ENCODE measurements around the gene BSDC1.

DNA sequence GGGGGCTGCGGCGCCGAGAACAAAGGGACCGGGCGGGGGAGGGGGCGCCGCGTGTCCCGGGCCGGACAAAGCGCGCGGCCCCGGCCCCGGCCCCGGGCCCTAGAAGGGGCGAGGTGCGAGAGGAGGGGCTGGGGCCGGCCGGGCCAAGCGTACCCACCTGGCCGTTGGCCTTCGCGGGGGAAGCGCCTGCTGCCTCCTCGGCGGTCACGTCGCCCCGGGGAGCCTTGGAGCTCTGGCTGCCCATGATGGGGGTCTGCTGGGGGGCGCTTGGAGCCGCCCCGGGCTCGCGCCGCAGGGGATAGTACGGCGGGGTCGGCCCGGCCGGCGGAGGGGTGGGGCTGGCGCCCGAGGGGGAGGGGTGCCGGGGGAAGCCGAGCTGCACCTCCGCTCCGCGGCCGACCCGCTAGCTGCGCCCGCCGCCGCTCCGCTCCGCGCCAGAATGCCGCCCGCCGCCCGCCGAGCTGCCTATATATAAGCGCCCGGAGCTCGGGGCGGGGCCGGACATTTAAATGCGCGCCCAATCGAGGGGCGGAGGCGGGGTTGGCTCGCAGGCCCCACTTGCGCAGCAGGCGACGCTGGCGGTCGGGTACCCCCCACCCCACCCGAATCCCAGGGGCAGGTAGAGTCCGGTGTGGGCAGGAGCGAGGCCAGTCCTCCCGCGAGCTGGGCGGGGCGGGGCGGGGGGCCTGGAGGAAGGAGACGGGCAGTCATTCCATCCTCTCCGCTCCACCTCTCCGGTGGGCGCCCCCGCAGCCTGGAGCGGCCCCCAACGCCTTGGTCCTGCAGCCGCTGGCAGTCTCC, 58.3 kb downstream of the BSDC1 start, which contains the start of gene MARCKSL1:
- no peak for TF ChIP-seq L3MBTL2 (conservative IDR thresholded peaks at IDR 0.05)
- TF ChIP-seq BHLHE40 (IDR thresholded peaks at IDR 0.05; ENCODE audit: borderline replicate concordance): no peak
- no peak for TF ChIP-seq HDGF (IDR thresholded peaks at IDR 0.05; ENCODE audit: borderline replicate concordance)
- no peak for TF ChIP-seq SUZ12 (IDR thresholded peaks at IDR 0.05)
- no peak for TF ChIP-seq FOXK2 (IDR thresholded peaks at IDR 0.05)
- no peak for TF ChIP-seq FOXA1 (IDR thresholded peaks at IDR 0.05)
- TF ChIP-seq FOXM1 (IDR thresholded peaks at IDR 0.05; ENCODE audit: borderline replicate concordance): no peak
- no peak for TF ChIP-seq SP1 (IDR thresholded peaks at IDR 0.05)
- TF ChIP-seq CTBP1 (IDR thresholded peaks at IDR 0.05; ENCODE audit: borderline replicate concordance): no peak
- no peak for TF ChIP-seq TARDBP (IDR thresholded peaks at IDR 0.05)
- no peak for TF ChIP-seq PKNOX1 (IDR thresholded peaks at IDR 0.05)
- peak; percentile 80; the same call in 1 of the 2 replicates for TF ChIP-seq LEF1 (IDR thresholded peaks at IDR 0.05; ENCODE audit: borderline replicate concordance)
- no peak for TF ChIP-seq ELF4 (IDR thresholded peaks at IDR 0.05)

Measured in HEK293T (cell line).